HG02981 (cell line): ENCODE results near the gene ISLR2.

ENCODE experiments used
- ATAC-seq: cut with Tn5 transposase; IDR thresholded peaks from one replicate; pipeline ENCODE4 v1.9.1; 2021; ENCODE audit warnings: mild to moderate bottlenecking, moderate library complexity; ENCODE audit not compliant: unreplicated experiment

ISLR2 gene

GRCh38 chr15:74175271-74176191, 45.1 kb downstream of the ISLR2 start:
- no peak for ATAC-seq

- ATAC-seq: no peak
Measured at GRCh38 chr15:74176262-74177214, 46.2 kb downstream of the ISLR2 start.

- ATAC-seq: no peak
Measured at GRCh38 chr15:74178326-74179100, 48.1 kb downstream of the ISLR2 start.

GRCh38 chr15:74179101-74179841, 48.9 kb downstream of the ISLR2 start:
- ATAC-seq: no peak

- ATAC-seq: no peak
Measured at GRCh38 chr15:74179983-74180880, 49.8 kb downstream of the ISLR2 start.

GRCh38 chr15:74180881-74181602, 50.7 kb downstream of the ISLR2 start:
- ATAC-seq: no peak

- ATAC-seq: no peak
Measured at GRCh38 chr15:74182131-74182530, 51.7 kb downstream of the ISLR2 start.

- ATAC-seq: no peak
Measured at GRCh38 chr15:74184582-74185091, 54.3 kb downstream of the ISLR2 start.

GRCh38 chr15:74185710-74186348, 55.4 kb downstream of the ISLR2 start:
- no peak for ATAC-seq
